ENCODE results near the gene CNOT11.
"Not testable (repeated sequence)": the region's sequence is repeated elsewhere in the genome, so short reads cannot be mapped to it uniquely, and the experiment has no call there.

- not testable (repeated sequence) for TF ChIP-seq EZH2 (IDR thresholded peaks at IDR 0.05; ENCODE audit: borderline replicate concordance, low read depth, low read length, poor library complexity, severe bottlenecking)
- peak; percentile 52 for TF ChIP-seq CTCF (conservative IDR thresholded peaks at IDR 0.05; ENCODE audit: low read depth, low read length)
Observed at GRCh38 chr2:101240694-101241093, 12.0 kb upstream of the CNOT11 start.

All from A673 (cell line).